Sigmoid colon (tissue), 4 donors: ENCODE measurements around the gene MOB3A.

Experiments used
- CTCF ChIP-seq, 4 experiments: fragments of 450-650 bp in 3 of 4; fragments of 200-600 bp in 1 of 4; IDR thresholded peaks; one replicate each; pipeline ENCODE4 v1.5.1; 2016 to 2019; ENCODE audit warnings: antibody characterized with exemption in 4 of 4, mild to moderate bottlenecking in 3 of 4, moderate library complexity in 2 of 4
- EP300 ChIP-seq, 4 donors: sonication (generic); formaldehyde crosslinking; IDR thresholded peaks; one replicate each; pipeline ENCODE4 v1.6.1; 2017; ENCODE audit warnings: antibody characterized with exemption in 4 of 4
- POLR2A ChIP-seq, 2 donors: fragments of 450-650 bp; IDR thresholded peaks; one replicate each; pipeline ENCODE4 v1.6.1; 2016; ENCODE audit warnings: antibody characterized with exemption in 2 of 2, mild to moderate bottlenecking in 2 of 2, moderate library complexity in 2 of 2
- POLR2AphosphoS5 ChIP-seq, 4 donors: sonication (generic); formaldehyde crosslinking; IDR thresholded peaks; one replicate each; pipeline ENCODE4 v1.6.1; 2017; ENCODE audit warnings: antibody characterized with exemption in 4 of 4

DNA sequence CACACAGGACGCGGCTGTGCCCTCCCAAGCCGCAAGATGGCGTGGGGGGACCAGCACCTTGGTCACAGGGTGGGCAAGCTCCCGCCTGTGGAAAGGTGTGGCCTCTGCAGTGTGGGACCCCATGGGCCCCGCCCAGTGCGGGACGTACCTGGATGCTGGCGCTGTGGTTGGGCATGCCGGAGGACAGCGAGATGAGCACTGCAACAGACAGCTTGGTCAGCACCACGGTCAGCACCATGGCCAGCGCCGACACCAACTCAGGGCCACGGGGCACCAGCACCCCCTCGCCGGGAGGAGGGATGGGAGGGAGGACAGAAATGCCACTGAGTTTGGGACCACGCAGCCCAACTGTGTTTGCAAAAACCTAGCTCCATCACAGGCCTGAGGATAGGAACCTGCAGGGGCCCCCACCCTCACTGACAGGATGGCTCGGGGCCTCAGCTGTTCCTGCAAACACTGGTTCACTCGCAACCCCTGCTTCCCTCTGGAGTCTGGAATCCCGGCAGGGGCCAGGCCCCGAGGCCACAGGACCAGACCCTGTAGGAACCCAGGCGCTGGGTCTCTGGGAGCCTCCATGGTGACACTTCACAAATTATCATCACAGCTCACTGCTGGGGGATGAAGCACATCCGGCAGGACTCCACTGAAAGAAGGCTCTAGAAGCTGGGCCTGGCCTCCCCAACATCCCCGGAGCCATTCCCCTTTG lies 27.7 kb upstream of the MOB3A start:
- no peak for TF ChIP-seq CTCF (IDR thresholded peaks at IDR 0.05)
- TF ChIP-seq EP300 (IDR thresholded peaks at IDR 0.05): no peak
- TF ChIP-seq POLR2AphosphoS5 (IDR thresholded peaks at IDR 0.05): no peak
- TF ChIP-seq POLR2A (IDR thresholded peaks at IDR 0.05): no peak
